Neuronal stem cell (in vitro differentiated cells): ENCODE measurements around the gene CD53.

Source experiments
- DNase-seq: peaks from one replicate; pipeline ENCODE4 v3.0.0-alpha.2; 2013; ENCODE audit warnings: low spot score
- H2AFZ ChIP-seq: one replicate; pipeline ENCODE4 v1.6.1; 2013; ENCODE audit warnings: mild to moderate bottlenecking, low read length, inconsistent platforms
- H2AK5ac ChIP-seq: 2 replicates; pipeline ENCODE4 v1.6.1; 2013; ENCODE audit warnings: low read depth, mild to moderate bottlenecking, inconsistent platforms, low read length, moderate library complexity, mixed read lengths
- H2BK120ac ChIP-seq: 2 replicates; pipeline ENCODE4 v1.6.1; 2013; ENCODE audit warnings: low read depth, mild to moderate bottlenecking, inconsistent platforms, low read length, moderate library complexity, mixed read lengths
- H2BK12ac ChIP-seq: one replicate; pipeline ENCODE4 v1.6.1; 2013; ENCODE audit warnings: low read length, inconsistent platforms
- H2BK15ac ChIP-seq: 2 replicates; pipeline ENCODE4 v1.6.1; 2013; ENCODE audit warnings: mild to moderate bottlenecking, low read length, inconsistent platforms, mixed read lengths
- H2BK5ac ChIP-seq: one replicate; pipeline ENCODE4 v1.6.1; 2013; ENCODE audit warnings: inconsistent platforms, mild to moderate bottlenecking, low read length, moderate library complexity
- H3K14ac ChIP-seq: one replicate; pipeline ENCODE4 v1.6.1; 2013; ENCODE audit warnings: low read length, inconsistent platforms
- H3K18ac ChIP-seq: 2 replicates; pipeline ENCODE4 v1.6.1; 2013; ENCODE audit warnings: low read length, inconsistent platforms
- H3K23ac ChIP-seq: 2 replicates; pipeline ENCODE4 v1.6.1; 2013; ENCODE audit warnings: low read depth, mild to moderate bottlenecking, mixed read lengths, low read length, inconsistent platforms; ENCODE audit not compliant: poor library complexity
- H3K27ac ChIP-seq: replicated peaks from 3 replicates; pipeline ENCODE4 v1.5.1; 2013; ENCODE audit warnings: low read length, inconsistent platforms
- H3K27me3 ChIP-seq, 3 experiments: 2 replicates each; pipeline ENCODE4 v1.6.1; 2013; ENCODE audit warnings: low read length in 3 of 3, mild to moderate bottlenecking in 2 of 3, inconsistent platforms in 1 of 3, low read depth in 1 of 3, mixed read lengths in 1 of 3, moderate library complexity in 1 of 3; ENCODE audit not compliant: control insufficient read depth in 3 of 3, insufficient read depth in 3 of 3
- H3K36me3 ChIP-seq, 2 donors: replicated peaks in 1 of 2; 2 replicates each; pipeline ENCODE4 v1.6.1; 2013; ENCODE audit warnings: low read length in 2 of 2; ENCODE audit not compliant: control insufficient read depth in 2 of 2, insufficient read depth in 2 of 2
- H3K4ac ChIP-seq: 2 replicates; pipeline ENCODE4 v1.6.1; 2013; ENCODE audit warnings: inconsistent platforms, mild to moderate bottlenecking, low read length, moderate library complexity
- H3K4me1 ChIP-seq, 2 donors: 1 replicate in 1 of 2; 2 replicates in 1 of 2; pipeline ENCODE4 v1.6.1; 2013; ENCODE audit warnings: low read length in 2 of 2, low read depth in 1 of 2; ENCODE audit not compliant: control insufficient read depth in 2 of 2, insufficient read depth in 1 of 2
- H3K4me2 ChIP-seq: one replicate; pipeline ENCODE4 v1.6.1; 2013; ENCODE audit warnings: mild to moderate bottlenecking, low read length, inconsistent platforms; ENCODE audit not compliant: insufficient read depth, poor library complexity, severe bottlenecking
- H3K4me3 ChIP-seq, 2 donors: 2 replicates each; pipeline ENCODE4 v1.5.1; 2013; ENCODE audit warnings: low read length in 2 of 2, mild to moderate bottlenecking in 2 of 2, inconsistent platforms in 1 of 2, moderate library complexity in 1 of 2
- H3K79me1 ChIP-seq: one replicate; pipeline ENCODE4 v1.6.1; 2013; ENCODE audit warnings: low read depth, mild to moderate bottlenecking, inconsistent platforms, low read length, moderate library complexity
- H3K9ac ChIP-seq: one replicate; pipeline ENCODE4 v1.6.1; 2013; ENCODE audit warnings: mild to moderate bottlenecking, low read depth, low read length, inconsistent platforms; ENCODE audit not compliant: poor library complexity
- H3K9me3 ChIP-seq, 2 donors: replicated peaks in 1 of 2; 2 replicates each; pipeline versions ENCODE3 to v1.6.1; 2013; ENCODE audit warnings: low read length in 2 of 2, mild to moderate bottlenecking in 2 of 2, inconsistent platforms in 1 of 2, low read depth in 1 of 2, mixed read lengths in 1 of 2, moderate library complexity in 1 of 2; ENCODE audit not compliant: control insufficient read depth in 2 of 2, insufficient read depth in 1 of 2
- H4K8ac ChIP-seq: one replicate; pipeline ENCODE4 v1.6.1; 2013; ENCODE audit warnings: low read depth, mild to moderate bottlenecking, inconsistent platforms, low read length, moderate library complexity
- H4K91ac ChIP-seq: one replicate; pipeline ENCODE4 v1.6.1; 2013; ENCODE audit warnings: low read length, low read depth, mild to moderate bottlenecking, inconsistent platforms; ENCODE audit not compliant: poor library complexity
- WGBS, 2 donors: extraction: QIAGEN DNeasy Blood & Tissue Kit; methylation state at CpG; one replicate each; pipeline ENCODE4 v1.1.7; 2013; ENCODE audit warnings: missing lambda C conversion rate in 2 of 2, mixed read lengths in 1 of 2; ENCODE audit not compliant: insufficient read length in 2 of 2, insufficient replicate concordance in 1 of 2; ENCODE audit errors: extremely low coverage in 2 of 2; 5-methylcytosine and 5-hydroxymethylcytosine counted together

CD53 gene

DNA sequence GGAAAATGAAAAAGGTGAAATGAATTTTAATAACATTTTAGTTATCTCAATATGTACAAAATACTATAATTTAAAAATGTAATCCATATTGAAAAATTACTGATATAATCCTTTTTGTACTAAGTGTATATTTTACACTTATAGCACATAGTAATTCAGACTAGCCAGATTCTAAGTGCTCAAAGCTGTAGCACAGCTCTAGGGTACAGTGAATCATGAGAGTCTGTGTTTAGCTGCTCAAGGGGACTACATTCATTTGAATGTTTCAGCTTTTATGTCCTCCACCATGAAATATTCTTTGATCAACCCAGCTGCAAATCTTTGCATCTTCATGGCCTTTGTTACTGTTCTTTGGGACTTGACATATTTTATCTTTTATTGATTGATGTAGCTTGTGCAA lies 15.7 kb downstream of the CD53 start:
- Histone ChIP-seq H2BK5ac (no peak overlapping the region), H3K9me3 (peaks cover 0 to 2% of the 10 kb centered on the region in 2 donors), H3K79me1 (no peaks in the 10 kb centered on the region), H3K18ac (no peak overlapping the region), H2BK12ac (no peak overlapping the region), H2AK5ac (no peak overlapping the region), H3K23ac (no peak overlapping the region), H4K8ac (no peak overlapping the region), H3K27ac (no peak overlapping the region), H3K9ac (no peak overlapping the region), H3K27me3 (peaks cover 0 to 16% (median 0%) of the 10 kb centered on the region in 3 experiments), H3K4me1 (no peaks in the 10 kb centered on the region), H3K36me3 (no peaks in the 10 kb centered on the region), H2BK120ac (no peak overlapping the region), H2BK15ac (no peak overlapping the region), H2AFZ (no peak overlapping the region), H3K4me3 (no peak overlapping the region), H4K91ac (no peak overlapping the region), H3K4ac (no peak overlapping the region), H3K4me2 (no peak overlapping the region), H3K14ac (no peak overlapping the region)
- no peak for DNase-seq

DNA sequence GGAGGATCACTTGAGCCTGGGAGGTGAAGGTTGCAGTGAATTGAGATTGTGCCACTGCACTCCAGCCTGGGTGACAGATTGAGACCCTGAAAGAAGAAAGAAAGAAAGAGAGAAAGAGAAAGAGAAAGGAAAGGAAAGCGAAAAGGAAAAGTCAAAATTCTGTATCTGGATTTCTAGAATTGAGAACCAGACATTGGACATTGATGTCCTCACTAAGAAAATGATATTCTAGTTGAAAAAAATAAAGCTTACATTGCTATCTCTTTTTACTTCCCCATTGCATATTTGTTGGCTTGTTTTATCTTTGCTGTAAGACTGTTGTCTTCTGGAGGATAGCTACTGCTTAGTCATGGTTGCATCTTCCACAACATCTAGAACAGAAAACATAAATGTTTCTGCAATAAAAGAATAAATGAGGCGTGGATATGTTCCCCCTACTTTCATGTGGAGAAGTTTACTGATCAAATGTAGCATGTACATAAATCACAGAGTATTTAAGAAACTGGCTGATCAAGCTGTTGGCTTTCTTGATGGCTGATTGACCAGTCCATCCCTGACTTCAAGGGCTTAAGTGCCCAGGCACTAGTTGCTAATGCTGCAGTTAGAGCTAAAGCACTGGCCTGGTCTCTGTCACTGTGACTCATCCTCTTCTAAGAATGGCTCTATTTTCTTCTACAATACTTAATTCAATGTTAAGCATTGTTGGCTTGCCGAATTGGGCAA lies 17.7 kb downstream of the CD53 start:
- Histone ChIP-seq H3K4me3 (no peak overlapping the region), H3K36me3 (no peaks in the 10 kb centered on the region), H3K23ac (no peak overlapping the region), H2BK12ac (no peak overlapping the region), H3K79me1 (no peaks in the 10 kb centered on the region), H3K14ac (no peak overlapping the region), H3K9me3 (peaks cover 0 to 2% of the 10 kb centered on the region in 2 donors), H2BK120ac (no peak overlapping the region), H3K4ac (no peak overlapping the region), H4K8ac (no peak overlapping the region), H3K4me1 (no peaks in the 10 kb centered on the region), H2AFZ (no peak overlapping the region), H4K91ac (no peak overlapping the region), H3K27me3 (peaks cover 0 to 16% (median 0%) of the 10 kb centered on the region in 3 experiments), H2AK5ac (no peak overlapping the region), H3K27ac (no peak overlapping the region), H3K18ac (no peak overlapping the region), H3K9ac (no peak overlapping the region), H2BK5ac (no peak overlapping the region), H3K4me2 (no peak overlapping the region), H2BK15ac (no peak overlapping the region)
- no CpG with 5 or more reads among the region's 3 CpGs for WGBS, 2 donors
- DNase-seq, result no peak

DNA sequence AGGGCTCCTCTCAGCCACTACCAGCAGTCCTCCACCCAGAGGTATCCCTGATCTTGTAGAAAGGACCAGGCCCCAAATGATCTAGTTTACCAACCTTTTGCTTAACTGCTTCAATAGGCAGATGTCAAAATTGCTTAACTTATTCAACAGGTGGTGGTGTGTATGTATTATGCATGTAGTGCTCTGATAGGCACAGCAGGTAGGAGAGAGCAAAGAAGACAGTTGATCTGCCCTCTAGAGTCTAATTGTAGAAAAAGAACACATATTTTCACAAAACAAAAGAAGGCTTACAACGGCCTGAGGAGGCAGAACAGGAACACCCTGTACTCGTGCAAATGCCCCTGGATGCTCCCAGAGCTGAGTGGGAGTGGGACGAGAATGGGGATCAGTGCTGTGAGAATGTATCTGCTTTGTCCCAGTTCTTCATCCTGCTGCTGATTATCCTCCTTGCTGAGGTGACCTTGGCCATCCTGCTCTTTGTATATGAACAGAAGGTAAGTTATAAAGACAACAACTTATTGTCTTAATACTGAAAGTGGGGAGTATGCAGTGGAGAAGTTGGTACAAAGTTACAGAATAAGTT lies 21.1 kb downstream of the CD53 start:
- Histone ChIP-seq H3K36me3 (no peaks in the 10 kb centered on the region), H3K9me3 (no peaks in the 10 kb centered on the region), H2BK5ac (no peak overlapping the region), H4K91ac (no peak overlapping the region), H3K27me3 (peaks cover 0 to 19% (median 0%) of the 10 kb centered on the region in 3 experiments), H3K4me3 (no peak overlapping the region), H2BK15ac (no peak overlapping the region), H3K23ac (no peak overlapping the region), H3K4me2 (no peak overlapping the region), H3K9ac (no peak overlapping the region), H3K27ac (no peak overlapping the region), H2BK120ac (no peak overlapping the region), H3K14ac (no peak overlapping the region), H3K4me1 (no peaks in the 10 kb centered on the region), H3K4ac (no peak overlapping the region), H2BK12ac (no peak overlapping the region), H3K18ac (no peak overlapping the region), H3K79me1 (no peaks in the 10 kb centered on the region), H2AFZ (no peak overlapping the region), H2AK5ac (no peak overlapping the region), H4K8ac (no peak overlapping the region)
- no CpG with 5 or more reads among the region's 3 CpGs for WGBS, 2 donors
- DNase-seq, result no peak

DNA sequence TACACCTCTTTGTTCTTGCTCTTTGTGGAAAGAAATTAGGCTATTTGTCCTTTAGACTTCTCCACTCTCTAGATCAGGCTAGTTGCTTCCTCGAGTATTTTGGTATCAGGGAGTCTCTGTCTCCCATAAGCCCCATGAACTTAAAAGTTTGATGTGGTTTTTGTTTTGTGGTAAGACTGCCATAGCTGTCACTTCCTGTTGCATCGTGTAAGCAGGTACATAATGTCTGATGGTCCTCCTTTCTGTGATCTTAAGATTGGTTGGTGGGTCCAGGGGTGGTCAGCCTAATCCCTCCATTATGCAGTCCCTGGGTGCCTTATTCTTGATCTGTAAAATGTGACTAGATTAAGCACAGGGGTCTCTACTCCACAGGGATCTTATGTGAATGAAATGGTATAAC lies 23.1 kb downstream of the CD53 start:
- H2AFZ ChIP-seq, result no peak overlapping the region

More for the DNA sequence above, 23.1 kb downstream of the CD53 start:
- H3K27ac ChIP-seq, result no peak overlapping the region
- H3K27me3 ChIP-seq, result peaks cover 0 to 15% (median 0%) of the 10 kb centered on the region in 3 experiments
- no peaks in the 10 kb centered on the region for H3K9me3 ChIP-seq
- no peak for DNase-seq
- H3K9ac ChIP-seq, result no peak overlapping the region
- no CpG with 5 or more reads among the region's 2 CpGs for WGBS, 2 donors
- no peak overlapping the region for H2BK120ac ChIP-seq
- H2BK12ac ChIP-seq, result no peak overlapping the region
- no peak overlapping the region for H2BK15ac ChIP-seq
- no peaks in the 10 kb centered on the region for H3K4me1 ChIP-seq
- no peaks in the 10 kb centered on the region for H3K79me1 ChIP-seq
- H3K14ac ChIP-seq, result no peak overlapping the region
- no peak overlapping the region for H4K8ac ChIP-seq
- H3K4me2 ChIP-seq, result no peak overlapping the region
- H3K23ac ChIP-seq, result no peak overlapping the region
- no peak overlapping the region for H3K4ac ChIP-seq
- no peak overlapping the region for H3K4me3 ChIP-seq
- no peak overlapping the region for H4K91ac ChIP-seq
- H2BK5ac ChIP-seq, result no peak overlapping the region
- H3K18ac ChIP-seq, result no peak overlapping the region
- no peaks in the 10 kb centered on the region for H3K36me3 ChIP-seq
- H2AK5ac ChIP-seq, result no peak overlapping the region
